AG09319 (cell line): ENCODE measurements around the gene ENTPD7.

Source experiments
- DNase-seq: peaks from one replicate; pipeline ENCODE4 v3.0.0-alpha.2; 2010; ENCODE audit warnings: low read depth; ENCODE audit errors: extremely low read depth
- CTCF ChIP-seq: IDR thresholded peaks from 2 replicates; pipeline ENCODE4 v1.5.1; 2011; ENCODE audit warnings: low read depth, mild to moderate bottlenecking, inconsistent platforms, low read length, moderate library complexity

ENTPD7 gene

DNA sequence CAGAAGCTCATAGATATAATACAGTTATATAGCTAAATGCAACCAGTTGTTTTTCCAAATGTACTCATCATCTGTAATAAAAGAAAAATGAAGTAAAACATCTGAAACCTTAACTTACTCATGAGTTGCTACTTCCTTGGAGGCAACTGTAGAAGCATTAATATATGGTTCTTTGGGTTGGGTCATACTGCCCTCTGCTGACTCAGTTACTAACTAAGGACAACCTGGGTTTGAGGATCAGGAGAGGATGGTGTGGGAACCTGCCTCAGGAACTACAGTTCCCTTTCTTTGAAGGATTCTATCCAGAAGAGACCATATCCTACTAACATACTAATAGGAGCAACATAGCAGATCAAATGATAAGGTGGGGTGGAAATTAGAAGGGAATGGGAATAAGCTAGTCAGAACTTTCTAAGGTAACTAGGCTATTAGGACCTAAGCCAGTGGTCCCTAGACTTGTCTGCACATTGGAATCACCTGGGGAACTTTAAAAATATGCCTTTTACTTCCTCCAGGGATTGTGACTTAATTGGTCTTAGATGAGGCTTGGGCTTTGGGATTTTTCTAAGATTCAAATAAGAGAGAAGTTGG, 51.9 kb downstream of the ENTPD7 start:
- peak; percentile 66 for TF ChIP-seq CTCF
- peak; percentile 45 for DNase-seq

DNA sequence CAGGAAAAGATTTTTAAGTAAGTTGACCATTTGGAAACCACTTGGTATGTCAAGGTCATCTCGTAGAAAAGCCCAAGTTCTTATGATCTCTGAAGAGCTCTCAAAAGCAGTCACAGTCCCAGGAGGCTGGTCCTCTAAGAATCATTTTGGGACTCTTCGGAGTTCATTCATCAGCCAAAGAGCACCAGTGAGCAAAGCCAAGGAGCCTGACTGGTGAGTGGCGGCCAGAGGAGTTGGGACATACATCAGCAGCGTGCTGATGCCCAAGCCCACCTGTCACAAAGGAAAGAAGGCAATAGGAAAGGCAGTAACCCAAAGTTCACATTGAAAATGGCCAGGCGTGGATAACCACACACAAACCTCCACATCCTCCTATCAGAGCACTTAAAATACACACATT, 55.1 kb downstream of the ENTPD7 start:
- no peak for TF ChIP-seq CTCF
- no peak for DNase-seq

GRCh38 chr10:99720387-99720786, 61.1 kb downstream of the ENTPD7 start:
- TF ChIP-seq CTCF = no peak
- DNase-seq = no peak

DNA sequence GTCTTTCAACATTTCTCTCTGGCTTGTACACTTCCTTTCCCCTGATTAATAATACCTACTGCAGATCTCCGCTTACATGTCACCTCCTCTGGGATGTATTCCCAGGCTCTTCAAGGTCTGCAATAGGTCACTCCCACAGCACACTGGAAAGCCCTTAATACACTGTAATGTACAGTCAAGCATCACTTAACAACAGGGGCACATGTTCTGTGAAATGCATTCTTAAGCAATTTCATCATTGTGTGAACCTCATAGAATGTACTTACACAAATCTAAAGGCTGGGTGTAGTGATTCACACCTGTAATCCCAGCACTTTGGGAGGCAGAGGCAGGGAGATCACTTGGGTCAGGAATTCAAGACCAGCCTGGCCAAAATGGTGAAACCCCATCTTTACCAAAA, 70.7 kb downstream of the ENTPD7 start:
- no peak for TF ChIP-seq CTCF
- no peak for DNase-seq

GRCh38 chr10:99731306-99732032, 72.2 kb downstream of the ENTPD7 start:
- DNase-seq = no peak
- TF ChIP-seq CTCF = no peak; the same call in none of the 2 replicates

DNA sequence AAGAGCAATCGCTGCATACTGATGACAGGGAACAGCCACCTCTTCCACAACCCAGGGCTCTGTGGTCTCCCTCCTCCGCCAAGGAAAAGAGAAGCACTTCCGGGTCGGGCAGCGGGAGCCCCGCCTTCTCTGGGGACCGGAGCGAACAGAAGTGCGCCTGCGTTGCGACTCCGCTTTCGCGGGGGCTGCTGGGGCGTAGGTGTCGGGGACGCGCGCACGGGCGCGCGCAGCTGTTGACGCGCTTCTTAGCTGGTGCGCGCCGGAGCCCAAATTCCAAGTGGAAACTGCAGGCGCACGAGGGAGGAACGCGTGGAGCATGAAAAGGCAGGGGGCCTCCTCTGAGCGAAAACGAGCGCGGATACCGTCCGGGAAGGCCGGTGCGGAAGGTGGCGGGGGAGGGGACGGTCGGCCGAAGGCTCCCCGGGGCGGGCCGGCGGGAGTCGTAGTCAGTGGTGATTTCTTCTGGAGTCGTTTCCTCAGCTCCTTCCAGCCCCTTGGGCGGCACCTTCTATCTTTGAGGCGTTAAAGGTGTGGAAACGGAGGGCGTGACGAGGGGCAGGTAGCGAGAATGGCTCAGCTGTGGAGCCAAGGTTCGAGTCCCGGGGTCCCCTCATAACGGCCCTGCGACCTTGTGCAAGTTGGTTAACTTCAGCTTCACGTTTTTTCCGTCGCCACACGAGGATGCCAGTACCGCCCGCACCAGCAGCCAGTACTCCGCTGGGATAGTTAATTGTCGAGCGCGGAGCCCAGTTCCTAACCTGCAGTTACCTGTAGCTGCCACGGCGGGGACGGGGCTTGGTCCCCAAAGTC, 72.9 kb downstream of the ENTPD7 start, which contains the start of the genes COX15 and CUTC:
TSS of gene COX15 (minus strand) at position 95 of the 810 bp plus-strand sequence. CDS start at position 17, 78 bp downstream.
TSS of gene CUTC (plus strand) at position 202 of the 810 bp plus-strand sequence. CDS start at position 317, 115 bp downstream.
- TF ChIP-seq CTCF = peak; percentile 14
- DNase-seq = peak; percentile 89
